GM08714 (cell line): ENCODE measurements around the gene MTA3.

Experiments used
- H3K4me3 ChIP-seq: fragments of 200-500 bp; sonication (Bioruptor generic); 2 replicates; pipeline ENCODE4 v1.5.1; 2014; ENCODE audit warnings: mild to moderate bottlenecking, low read length, inconsistent platforms
- ZNF274 ChIP-seq: IDR thresholded peaks from 2 replicates; pipeline ENCODE4 v1.6.1; 2012; ENCODE audit warnings: mild to moderate bottlenecking, low read depth, low read length

Gene MTA3

GRCh38 chr2:42568401-42569115 lies at the start of gene MTA3:
Gene MTA3 (plus strand): TSS chr2:42568632. CDS start chr2:42568746, 114 bp downstream.
- H3K4me3 ChIP-seq, result peak within 1 kb of the TSS; percentile 87
- no peak for TF ChIP-seq ZNF274

- H3K4me3 ChIP-seq, result no peak overlapping the region
- no peak for TF ChIP-seq ZNF274
Measured at GRCh38 chr2:42519624-42520023, 48.8 kb upstream of the MTA3 start.

DNA sequence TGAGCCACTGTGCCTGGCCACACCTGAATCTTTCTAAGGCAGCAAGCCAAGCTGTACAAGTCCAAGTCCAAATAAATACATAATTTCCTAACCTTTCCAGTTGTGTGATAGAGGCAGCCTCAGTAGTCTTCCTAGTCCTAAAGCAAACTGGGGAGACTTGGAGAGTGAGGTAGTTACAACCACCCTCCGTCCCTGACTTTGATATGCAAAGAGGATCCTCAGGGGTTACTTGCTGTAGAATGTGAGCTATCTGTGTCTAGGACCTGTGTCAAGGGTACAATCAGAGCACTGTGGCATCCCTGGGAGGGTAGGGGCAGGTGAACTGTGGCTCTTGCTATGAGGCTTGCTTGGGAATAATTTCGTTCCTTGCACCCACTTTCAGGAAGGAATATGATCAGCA lies 46.4 kb upstream of the MTA3 start:
- no peak for TF ChIP-seq ZNF274
- H3K4me3 ChIP-seq, result no peak overlapping the region

DNA sequence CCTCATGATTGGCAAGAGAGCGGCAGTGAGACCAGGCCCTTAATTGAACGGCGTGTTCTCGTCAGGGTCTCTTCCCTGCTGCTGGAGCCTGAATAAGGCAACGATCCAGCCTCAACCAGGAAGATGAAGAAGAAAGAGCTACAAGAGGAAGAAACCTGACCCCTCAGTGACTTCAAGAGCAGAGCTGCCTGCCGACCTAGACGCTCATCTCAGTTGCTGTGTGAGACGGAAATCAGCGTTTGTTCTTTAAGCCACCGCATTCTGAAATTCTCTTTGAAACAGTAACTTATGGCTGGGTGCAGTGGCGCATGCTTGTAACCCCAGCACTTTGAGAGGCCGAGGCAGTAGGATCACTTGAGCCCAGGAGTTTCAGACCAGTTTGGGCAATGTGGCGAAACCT lies 45.1 kb upstream of the MTA3 start:
- no peak overlapping the region for H3K4me3 ChIP-seq
- no peak for TF ChIP-seq ZNF274

DNA sequence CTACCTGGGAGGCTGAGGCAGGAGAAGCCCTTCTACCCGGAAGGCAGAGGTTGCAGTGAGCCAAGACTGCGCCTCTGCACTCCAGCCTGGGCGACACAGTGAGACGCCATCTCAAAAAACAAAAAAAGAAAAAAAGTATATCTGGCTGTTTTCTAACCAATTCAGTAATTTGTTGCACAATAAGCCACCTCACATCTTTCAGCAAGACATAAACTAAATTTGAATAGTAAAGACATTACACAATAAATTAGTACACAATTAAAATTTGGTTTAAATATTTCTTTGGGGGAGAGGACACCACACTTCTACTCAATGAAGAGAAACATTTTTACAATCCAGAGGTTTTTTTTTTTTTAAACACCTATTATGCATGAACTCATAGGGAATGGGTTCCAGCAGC lies 36.0 kb upstream of the MTA3 start:
- no peak for TF ChIP-seq ZNF274
- no peak overlapping the region for H3K4me3 ChIP-seq

DNA sequence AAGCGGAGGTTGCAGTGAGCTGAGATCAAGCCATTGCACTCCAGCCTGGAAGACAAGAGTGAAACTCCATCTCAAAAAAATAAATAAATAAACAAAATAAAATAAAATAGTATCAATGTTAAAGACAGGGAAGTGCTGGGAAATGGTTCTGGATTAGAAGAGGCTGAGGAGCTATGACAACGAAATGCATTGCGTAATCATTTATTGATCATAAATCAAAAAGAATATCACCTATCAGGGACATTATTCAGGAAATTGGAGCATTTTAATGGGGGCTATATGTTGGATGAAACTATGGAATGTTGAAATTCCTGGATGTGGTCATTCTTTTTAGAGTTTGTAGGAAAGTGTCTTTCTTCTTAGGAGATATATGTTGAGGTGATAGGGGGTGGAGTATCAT lies 30.9 kb upstream of the MTA3 start:
- H3K4me3 ChIP-seq, result no peak overlapping the region
- TF ChIP-seq ZNF274, result no peak

DNA sequence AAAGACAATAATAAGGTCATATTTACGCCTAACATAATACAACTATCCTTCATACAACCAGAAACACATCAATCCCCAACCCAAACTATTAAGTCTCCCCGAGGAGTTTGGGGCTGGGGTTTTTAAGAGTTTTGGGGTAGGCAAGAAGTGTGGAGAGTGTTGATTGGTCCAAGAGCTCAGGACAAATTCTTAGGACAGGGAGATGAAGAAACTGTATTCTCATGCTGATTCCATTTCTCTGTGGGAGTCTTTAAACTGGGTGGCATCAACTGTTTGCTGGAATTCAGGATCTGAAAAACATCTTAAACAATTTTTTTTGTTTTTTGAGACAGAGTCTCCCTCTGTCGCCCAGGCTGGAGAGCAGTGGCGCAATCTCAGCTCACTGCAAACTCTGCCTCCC lies 25.6 kb upstream of the MTA3 start:
- no peak for TF ChIP-seq ZNF274
- H3K4me3 ChIP-seq, result no peak overlapping the region

GRCh38 chr2:42545023-42545721 lies 23.3 kb upstream of the MTA3 start:
- no peak for TF ChIP-seq ZNF274
- H3K4me3 ChIP-seq, result no peak overlapping the region

GRCh38 chr2:42545841-42546390 lies 22.5 kb upstream of the MTA3 start:
- no peak for TF ChIP-seq ZNF274
- no peak overlapping the region for H3K4me3 ChIP-seq

GRCh38 chr2:42547014-42547413 lies 21.4 kb upstream of the MTA3 start:
- no peak for TF ChIP-seq ZNF274
- no peak overlapping the region for H3K4me3 ChIP-seq

DNA sequence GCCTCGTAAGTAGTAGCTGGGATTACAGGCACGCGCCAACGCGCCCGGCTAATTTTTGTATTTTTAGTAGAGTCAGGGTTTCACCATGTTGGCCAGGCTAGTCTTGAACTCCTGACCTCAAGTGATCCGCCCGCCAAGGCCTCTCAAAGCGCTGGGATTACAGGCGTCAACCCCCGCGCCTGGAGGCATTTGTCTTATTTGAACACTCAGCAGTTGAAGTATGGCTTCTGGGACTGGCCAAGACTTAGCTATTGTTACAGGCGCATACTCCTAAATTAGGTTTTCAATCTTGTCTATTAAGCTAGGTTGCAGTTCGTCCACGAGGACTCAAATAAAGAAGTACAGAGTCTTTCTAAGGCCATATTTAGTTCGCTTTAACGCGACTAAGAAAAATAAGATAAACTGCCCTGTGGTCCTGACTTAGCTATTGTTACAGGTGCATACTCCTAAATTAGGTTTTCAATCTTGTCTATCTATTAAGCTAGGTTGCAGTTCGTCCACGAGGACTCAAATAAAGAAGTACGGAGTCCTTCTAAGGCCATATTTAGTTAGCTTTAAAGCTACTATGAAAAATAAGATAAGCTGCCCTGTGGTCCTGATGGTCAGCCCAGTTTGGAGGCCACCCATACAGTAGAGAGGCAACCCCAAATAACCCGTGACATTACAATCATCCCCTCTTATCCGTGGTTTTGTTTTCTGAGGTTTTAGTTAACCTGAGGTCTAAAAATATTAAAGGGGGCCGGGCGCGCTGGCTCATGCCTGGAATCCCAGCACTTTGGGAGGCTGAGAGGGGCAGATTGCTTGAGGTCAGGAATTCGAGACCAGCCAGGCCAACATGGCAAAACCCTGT lies 20.8 kb upstream of the MTA3 start:
- no peak for TF ChIP-seq ZNF274
- H3K4me3 ChIP-seq, result no peak overlapping the region

GRCh38 chr2:42550870-42551269 lies 17.6 kb upstream of the MTA3 start:
- H3K4me3 ChIP-seq, result no peak overlapping the region
- no peak for TF ChIP-seq ZNF274

- no peak for TF ChIP-seq ZNF274
- no peak overlapping the region for H3K4me3 ChIP-seq
Measured at GRCh38 chr2:42554392-42554791, 14.0 kb upstream of the MTA3 start.

GRCh38 chr2:42556315-42556890 lies 12.0 kb upstream of the MTA3 start:
- no peak for TF ChIP-seq ZNF274

GRCh38 chr2:42557306-42557705 lies 11.1 kb upstream of the MTA3 start:
- TF ChIP-seq ZNF274, result no peak
- H3K4me3 ChIP-seq, result no peak overlapping the region

More at GRCh38 chr2:42556315-42556890, 12.0 kb upstream of the MTA3 start:
- H3K4me3 ChIP-seq, result no peak overlapping the region
